Esophagus muscularis mucosa (tissue), 4 donors: Measurements from ENCODE around the gene FKBP2. TPM values are rescaled to one million over a fixed set of nuclear protein-coding genes. Genes with fewer than 3 reads are reported as not detected.

ENCODE experiments used
- DNase-seq: peaks from one replicate; pipeline ENCODE4 v3.0.0-alpha.2; 2017; ENCODE audit errors: extremely low spot score
- H3K27ac ChIP-seq, 4 donors: fragments of 200-600 bp; sonication (generic); replicated peaks in 1 of 4; 1 replicate in 3 of 4; 2 replicates in 1 of 4; pipeline ENCODE4 v1.5.1; 2016 to 2019; ENCODE audit warnings: mild to moderate bottlenecking in 1 of 4
- H3K27me3 ChIP-seq, 4 donors: fragments of 200-600 bp; sonication (generic); one replicate each; pipeline versions ENCODE4 v1.5.1 to v1.6.0; 2016 to 2019
- H3K36me3 ChIP-seq, 4 donors: fragments of 200-600 bp; sonication (generic); one replicate each; pipeline ENCODE4 v1.5.1; 2016 to 2019
- H3K4me1 ChIP-seq, 4 donors: fragments of 200-600 bp; sonication (generic); one replicate each; pipeline ENCODE4 v1.5.1; 2016 to 2019
- H3K4me3 ChIP-seq, 4 donors: fragments of 200-600 bp; sonication (generic); 1 replicate in 2 of 4; 2 replicates in 2 of 4; pipeline ENCODE4 v1.5.1; 2016 to 2019; ENCODE audit warnings: mild to moderate bottlenecking in 4 of 4, moderate library complexity in 1 of 4
- H3K9me3 ChIP-seq, 4 donors: fragments of 200-600 bp; sonication (generic); 1 replicate in 3 of 4; 2 replicates in 1 of 4; pipeline ENCODE4 v1.5.1; 2016 to 2019
- EP300 ChIP-seq: sonication (generic); formaldehyde crosslinking; IDR thresholded peaks from one replicate; pipeline ENCODE4 v1.6.1; 2017; ENCODE audit warnings: antibody characterized with exemption
- POLR2A ChIP-seq: fragments of 450-650 bp; IDR thresholded peaks from one replicate; pipeline ENCODE4 v1.6.1; 2017; ENCODE audit warnings: antibody characterized with exemption, moderate library complexity, mild to moderate bottlenecking, low read depth
- POLR2AphosphoS5 ChIP-seq, 2 donors: sonication (generic); formaldehyde crosslinking; IDR thresholded peaks; one replicate each; pipeline ENCODE4 v1.6.1; 2017; ENCODE audit warnings: antibody characterized with exemption in 2 of 2
- WGBS: methylation state at CpG from one replicate; pipeline ENCODE4 v1.1.5; 2018; 5-methylcytosine and 5-hydroxymethylcytosine counted together
- intact Hi-C: fragments of 100-400 bp; cut with DNase I; formaldehyde crosslinking; loops from one replicate; pipeline ENCODE4 v1.15.1; 2023
- total RNA-seq, 4 donors: library from RNA; depleted of rRNA; stranded (reverse); fragments of >200 nt; gene quantifications; one replicate each; pipeline versions ENCODE4 v1.1.0 to v1.2.1, GENCODE V29; 2016
- TF ChIP-seq, protein P1 (sequence below), 3 experiments: fragments of 200-600 bp in 2 of 3; fragments of 450-650 bp in 1 of 3; sonication (generic) in 2 of 3; IDR thresholded peaks; one replicate each; pipeline ENCODE4 v1.5.1; 2017 to 2019; ENCODE audit warnings: antibody characterized with exemption in 3 of 3, mild to moderate bottlenecking in 2 of 3, moderate library complexity in 1 of 3

The FKBP2 gene
- total RNA-seq, 4 donors from 2014 or later: 49.0 to 87.8 (median 65.5) TPM

GRCh38 chr11:64263947-64264317, 23.0 kb downstream of the FKBP2 start:
- intact Hi-C loops: no loop called here
- 83% methylated on average over 3 of the region's 8 CpGs for WGBS
- Histone ChIP-seq H3K27ac (no peak overlapping the region), H3K9me3 (no peaks in the 10 kb centered on the region), H3K36me3 (peaks cover 27 to 82% (median 81%) of the 10 kb centered on the region in 4 donors), H3K27me3 (no peaks in the 10 kb centered on the region), H3K4me3 (no peak overlapping the region), H3K4me1 (peaks cover 20 to 21% (median 21%) of the 10 kb centered on the region in 4 donors)
- DNase-seq: no peak
- TF ChIP-seq POLR2AphosphoS5 (IDR thresholded peaks at IDR 0.05) (no peak), EP300 (no peak), POLR2A (no peak)
- TF ChIP-seq, protein P1, sequence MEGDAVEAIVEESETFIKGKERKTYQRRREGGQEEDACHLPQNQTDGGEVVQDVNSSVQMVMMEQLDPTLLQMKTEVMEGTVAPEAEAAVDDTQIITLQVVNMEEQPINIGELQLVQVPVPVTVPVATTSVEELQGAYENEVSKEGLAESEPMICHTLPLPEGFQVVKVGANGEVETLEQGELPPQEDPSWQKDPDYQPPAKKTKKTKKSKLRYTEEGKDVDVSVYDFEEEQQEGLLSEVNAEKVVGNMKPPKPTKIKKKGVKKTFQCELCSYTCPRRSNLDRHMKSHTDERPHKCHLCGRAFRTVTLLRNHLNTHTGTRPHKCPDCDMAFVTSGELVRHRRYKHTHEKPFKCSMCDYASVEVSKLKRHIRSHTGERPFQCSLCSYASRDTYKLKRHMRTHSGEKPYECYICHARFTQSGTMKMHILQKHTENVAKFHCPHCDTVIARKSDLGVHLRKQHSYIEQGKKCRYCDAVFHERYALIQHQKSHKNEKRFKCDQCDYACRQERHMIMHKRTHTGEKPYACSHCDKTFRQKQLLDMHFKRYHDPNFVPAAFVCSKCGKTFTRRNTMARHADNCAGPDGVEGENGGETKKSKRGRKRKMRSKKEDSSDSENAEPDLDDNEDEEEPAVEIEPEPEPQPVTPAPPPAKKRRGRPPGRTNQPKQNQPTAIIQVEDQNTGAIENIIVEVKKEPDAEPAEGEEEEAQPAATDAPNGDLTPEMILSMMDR (IDR thresholded peaks at IDR 0.05): no peak

- TF ChIP-seq EP300 (no peak), POLR2AphosphoS5 (IDR thresholded peaks at IDR 0.05) (no peak), POLR2A (no peak)
- TF ChIP-seq, protein P1 (IDR thresholded peaks at IDR 0.05): no peak
- intact Hi-C loops: no loop called here
- Histone ChIP-seq H3K4me3 (no peak overlapping the region), H3K27me3 (no peaks in the 10 kb centered on the region), H3K27ac (no peak overlapping the region), H3K4me1 (peaks cover 22 to 24% (median 23%) of the 10 kb centered on the region in 4 donors), H3K36me3 (peaks cover 25 to 77% (median 76%) of the 10 kb centered on the region in 4 donors), H3K9me3 (no peaks in the 10 kb centered on the region)
- no peak for DNase-seq
- 87% methylated on average over 10 of the region's 10 CpGs for WGBS
Observed at GRCh38 chr11:64264371-64264852, 23.5 kb downstream of the FKBP2 start.

DNA sequence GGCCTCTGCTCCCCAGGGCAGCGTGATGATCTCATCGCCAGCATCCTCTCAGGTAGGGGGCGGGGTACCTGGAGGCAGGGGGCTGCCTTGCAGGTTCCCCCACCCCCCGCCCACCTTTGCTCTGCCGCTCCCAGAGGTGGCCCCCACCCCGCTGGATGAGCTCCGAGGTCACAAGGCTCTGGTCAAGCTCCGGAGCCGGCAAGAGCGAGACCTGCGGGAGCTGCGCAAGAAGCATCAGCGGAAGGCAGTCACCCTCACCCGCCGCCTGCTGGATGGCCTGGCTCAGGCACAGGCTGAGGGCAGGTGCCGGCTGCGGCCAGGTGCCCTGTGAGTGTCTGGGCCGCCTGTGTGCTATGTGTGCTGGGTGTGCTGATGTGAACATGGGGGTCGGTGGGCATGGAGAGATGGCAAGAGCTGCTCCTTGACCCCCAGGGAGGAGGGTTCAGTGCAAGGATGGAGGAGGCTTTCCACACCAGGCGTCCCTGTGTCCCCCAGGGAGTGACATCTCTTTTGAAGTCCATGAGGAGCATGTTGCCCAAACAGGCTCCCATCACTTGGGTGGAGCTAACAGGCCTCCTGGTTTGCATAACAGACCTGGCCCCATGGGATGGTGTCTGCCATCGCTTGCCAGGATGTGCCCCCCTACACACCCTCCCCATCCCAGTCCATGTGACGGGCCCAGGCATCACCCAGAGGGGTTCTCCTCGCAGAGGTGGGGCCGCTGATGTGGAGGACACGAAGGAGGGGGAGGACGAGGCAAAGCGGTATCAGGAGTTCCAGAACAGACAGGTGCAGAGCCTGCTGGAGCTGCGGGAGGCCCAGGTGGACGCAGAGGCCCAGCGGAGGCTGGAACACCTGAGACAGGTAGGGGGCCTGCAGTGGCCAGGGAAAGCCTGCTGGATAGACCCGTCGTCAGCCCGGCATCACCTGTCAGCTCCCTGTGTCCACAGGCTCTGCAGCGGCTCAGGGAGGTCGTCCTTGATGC, 24.6 kb downstream of the FKBP2 start:
- no peak for DNase-seq
- no peak for TF ChIP-seq POLR2AphosphoS5 (IDR thresholded peaks at IDR 0.05)
- TF ChIP-seq EP300: no peak
- no peak for TF ChIP-seq POLR2A
- TF ChIP-seq, protein P1 (IDR thresholded peaks at IDR 0.05): no peak
- Histone ChIP-seq H3K27me3 (no peaks in the 10 kb centered on the region), H3K36me3 (peaks cover 25 to 67% (median 66%) of the 10 kb centered on the region in 4 donors), H3K4me3 (no peak overlapping the region), H3K4me1 (peaks cover 22 to 24% (median 23%) of the 10 kb centered on the region in 4 donors), H3K9me3 (no peaks in the 10 kb centered on the region), H3K27ac (no peak overlapping the region)
- WGBS: 95% methylated on average over 20 of the region's 35 CpGs
- intact Hi-C loops: loop anchor here (5.0 kb wide), 1 partner anchor 37 kb away; the partner anchor contains the start of gene CATSPERZ

GRCh38 chr11:64266339-64266738, 25.4 kb downstream of the FKBP2 start:
- 81% methylated on average over 15 of the region's 15 CpGs for WGBS
- DNase-seq: no peak
- H3K36me3 ChIP-seq: peaks cover 22 to 61% (median 59%) of the 10 kb centered on the region in 4 donors

More at GRCh38 chr11:64266339-64266738, 25.4 kb downstream of the FKBP2 start:
- Histone ChIP-seq H3K27me3 (no peaks in the 10 kb centered on the region), H3K4me3 (no peak overlapping the region), H3K4me1 (peaks cover 22 to 24% (median 23%) of the 10 kb centered on the region in 4 donors), H3K9me3 (no peaks in the 10 kb centered on the region), H3K27ac (no peak overlapping the region)
- TF ChIP-seq POLR2AphosphoS5 (IDR thresholded peaks at IDR 0.05): no peak
- no peak for TF ChIP-seq EP300
- TF ChIP-seq POLR2A: no peak
- TF ChIP-seq, protein P1 (IDR thresholded peaks at IDR 0.05): no peak
- intact Hi-C loops: loop anchor here (5.0 kb wide), 1 partner anchor 36 kb away; the partner anchor contains the start of gene CATSPERZ
